Stimulated activated effector memory CD8-positive, alpha-beta T cell treated with anti-CD3 and anti-CD28 coated beads, Interleukin-12 subunit alpha, Interleukin-12 subunit beta, amount 100 ng/mL, for 72 hours (primary cell): ENCODE results near the gene ZBTB5.
A peak's percentile ranks its signal among the peaks of the same experiment; 100 is the strongest.

Experiments used
- ATAC-seq: fragments of 150-1000 bp; cut with Tn5 transposase; 2 replicates; pipeline ENCODE4 v1.10.0; 2021
- DNase-seq, 2 donors: peaks; one replicate each; pipeline ENCODE4 v3.0.0; 2021 to 2022; ENCODE audit warnings: low spot score in 2 of 2
- H3K27ac Mint-ChIP-seq: one replicate; pipeline ENCODE4 v1.8.0; 2022; ENCODE audit warnings: mild to moderate bottlenecking, mixed read lengths
- H3K36me3 Mint-ChIP-seq: one replicate; pipeline ENCODE4 v1.8.0; 2022; ENCODE audit warnings: mild to moderate bottlenecking, mixed read lengths
- H3K4me1 Mint-ChIP-seq: one replicate; pipeline ENCODE4 v1.8.0; 2022; ENCODE audit warnings: mixed read lengths
- H3K4me3 Mint-ChIP-seq: one replicate; pipeline ENCODE4 v1.8.0; 2022; ENCODE audit warnings: mild to moderate bottlenecking, mixed read lengths
- H3K9me3 Mint-ChIP-seq: one replicate; pipeline ENCODE4 v1.8.0; 2022; ENCODE audit warnings: mixed read lengths

Gene ZBTB5

DNA sequence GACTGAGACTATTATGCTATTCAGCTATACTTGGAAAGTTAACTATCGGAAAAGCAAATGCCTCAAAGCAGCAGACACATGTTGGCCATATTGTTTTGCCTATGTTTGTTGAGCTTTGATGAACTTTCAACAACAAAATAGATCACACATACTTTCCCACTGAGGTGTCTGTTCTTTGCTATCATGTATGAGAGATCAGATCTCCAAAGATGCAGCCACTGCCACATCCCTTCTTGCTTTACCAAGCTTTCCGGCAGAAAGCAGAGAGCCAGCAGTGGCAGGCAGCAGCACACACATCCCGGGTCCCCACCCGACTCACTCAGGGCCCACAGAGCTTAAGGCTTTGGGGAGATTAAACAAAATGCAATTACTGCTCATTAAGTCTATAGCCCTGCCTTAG lies 18.8 kb downstream of the ZBTB5 start:
- Mint-ChIP-seq H3K4me3 (no peak overlapping the region), H3K9me3 (no peaks in the 10 kb centered on the region), H3K4me1 (peaks cover 18% of the 10 kb centered on the region), H3K27ac (no peak overlapping the region), H3K36me3 (peaks cover 50% of the 10 kb centered on the region)
- ATAC-seq = no peak
- no peak for DNase-seq

DNA sequence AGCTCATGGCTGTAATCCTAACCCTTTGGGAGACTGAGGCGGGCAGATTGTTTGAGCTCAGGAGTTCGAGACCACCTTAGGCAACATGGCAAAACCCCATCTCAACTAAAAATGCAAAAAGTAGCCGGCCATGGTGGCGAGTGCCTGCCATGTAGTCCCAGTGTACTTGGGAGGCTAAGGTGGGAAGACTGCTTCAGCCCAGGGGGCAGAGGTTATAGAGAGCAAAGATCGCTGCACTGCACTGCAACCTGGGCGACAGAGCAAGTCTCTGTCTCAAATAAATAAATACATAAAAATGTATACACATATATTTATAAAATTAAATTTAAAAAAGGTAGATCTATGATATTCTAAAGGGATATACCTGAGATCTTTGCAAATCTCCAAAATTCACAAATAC lies 19.4 kb downstream of the ZBTB5 start:
- Mint-ChIP-seq H3K36me3 (peaks cover 50% of the 10 kb centered on the region), H3K27ac (peak overlapping the region; percentile 56), H3K4me3 (no peak overlapping the region), H3K9me3 (no peaks in the 10 kb centered on the region), H3K4me1 (peaks cover 18% of the 10 kb centered on the region)
- DNase-seq (no peak), ATAC-seq (no peak)

DNA sequence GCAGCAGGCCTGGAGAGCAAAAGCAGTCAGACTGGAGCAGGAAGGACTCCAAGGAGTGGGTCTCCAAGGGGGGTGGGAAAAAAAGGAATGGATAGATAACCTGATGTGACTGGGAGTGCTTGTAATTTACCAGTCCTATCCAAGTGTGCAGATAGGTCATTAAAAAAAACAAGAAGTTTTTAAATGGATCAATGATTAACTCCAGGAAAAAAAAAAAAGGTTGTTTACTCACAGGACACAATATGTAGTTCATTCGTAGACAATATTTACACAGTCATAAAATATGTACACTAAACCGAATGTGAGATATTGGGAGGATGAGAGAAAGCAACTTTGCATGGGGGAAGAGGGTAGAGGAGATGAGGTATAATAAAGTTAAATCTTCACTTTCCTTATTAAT lies 20.4 kb downstream of the ZBTB5 start:
- H3K4me1 Mint-ChIP-seq = peaks cover 18% of the 10 kb centered on the region
- DNase-seq (no peak), ATAC-seq (no peak)
- H3K36me3 Mint-ChIP-seq = peaks cover 49% of the 10 kb centered on the region
- H3K9me3 Mint-ChIP-seq = no peaks in the 10 kb centered on the region
- no peak overlapping the region for H3K4me3 Mint-ChIP-seq
- no peak overlapping the region for H3K27ac Mint-ChIP-seq

DNA sequence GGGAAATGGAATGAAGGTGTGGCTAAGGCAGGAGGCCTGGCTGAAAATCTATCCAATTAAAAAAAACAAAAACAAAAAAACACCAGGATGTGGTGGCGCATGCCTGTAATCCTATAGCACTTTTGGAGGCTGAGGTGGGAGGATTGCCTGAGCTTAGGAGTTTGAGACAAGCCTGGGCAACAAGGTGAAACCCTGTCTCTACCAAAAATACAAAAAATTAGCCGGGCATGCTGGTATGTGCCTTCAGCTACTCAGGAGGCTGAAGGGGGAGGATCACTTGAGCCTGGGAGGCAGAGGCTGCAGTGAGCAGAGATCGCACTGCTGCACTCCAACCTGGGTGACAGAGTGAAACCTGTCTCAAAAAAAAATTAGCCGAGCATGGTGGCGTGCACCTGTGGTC lies 21.7 kb downstream of the ZBTB5 start:
- H3K36me3 Mint-ChIP-seq = peaks cover 51% of the 10 kb centered on the region
- DNase-seq (no peak), ATAC-seq (no peak)
- H3K4me1 Mint-ChIP-seq = peaks cover 18% of the 10 kb centered on the region
- no peak overlapping the region for H3K27ac Mint-ChIP-seq
- no peaks in the 10 kb centered on the region for H3K9me3 Mint-ChIP-seq
- H3K4me3 Mint-ChIP-seq = no peak overlapping the region

DNA sequence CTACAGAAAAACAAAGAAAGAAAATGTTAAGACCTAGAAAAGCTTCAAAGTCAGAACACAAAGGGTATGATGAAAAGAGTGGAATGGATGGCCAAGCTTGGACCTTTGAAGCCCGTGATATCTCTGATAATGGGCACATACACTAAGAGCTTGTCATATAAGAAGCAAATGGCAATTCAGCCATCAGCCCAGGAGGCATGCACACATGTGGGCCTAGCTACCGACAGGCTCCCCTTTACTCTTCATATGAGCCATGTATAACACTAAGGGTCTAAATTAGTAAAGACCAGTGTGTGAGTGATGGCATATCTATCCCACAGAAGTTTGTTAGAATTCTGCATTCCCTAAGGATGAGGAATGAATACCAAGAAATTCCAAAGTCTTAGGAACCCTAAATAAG lies 22.7 kb downstream of the ZBTB5 start:
- Mint-ChIP-seq H3K27ac (no peak overlapping the region), H3K4me1 (peaks cover 18% of the 10 kb centered on the region), H3K4me3 (no peak overlapping the region), H3K36me3 (peaks cover 51% of the 10 kb centered on the region), H3K9me3 (no peaks in the 10 kb centered on the region)
- no peak for ATAC-seq
- no peak for DNase-seq

DNA sequence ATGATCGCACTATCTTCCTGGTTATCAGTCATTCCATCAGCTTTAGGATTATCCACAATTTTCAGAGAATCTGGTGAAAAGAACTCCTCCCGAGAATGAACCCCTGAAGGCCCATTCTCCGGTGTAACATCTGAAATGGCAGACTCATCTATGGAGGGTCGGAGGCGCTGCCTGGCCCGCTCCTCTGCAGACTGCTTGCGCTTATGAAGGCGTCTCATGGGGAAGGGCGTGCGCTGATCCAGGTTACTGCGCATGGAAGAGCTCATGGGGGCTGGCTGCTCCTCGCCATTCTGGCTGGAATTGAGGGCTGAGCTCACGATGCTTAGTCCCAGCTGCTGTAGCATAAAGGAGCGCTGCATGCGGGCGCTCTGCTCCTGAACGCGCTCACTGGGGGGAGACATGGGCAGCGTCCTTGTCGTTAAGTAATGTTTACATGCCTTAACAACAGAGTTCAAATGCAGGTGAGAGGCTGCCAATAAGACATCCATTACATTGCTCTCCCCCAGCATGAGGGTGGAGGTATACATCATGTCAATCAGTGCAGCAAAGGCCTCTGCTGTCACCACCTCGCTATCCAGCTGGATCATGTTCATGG lies 23.4 kb downstream of the ZBTB5 start:
- DNase-seq (no peak), ATAC-seq (no peak)
- Mint-ChIP-seq H3K36me3 (peaks cover 58% of the 10 kb centered on the region), H3K4me1 (peaks cover 15% of the 10 kb centered on the region), H3K9me3 (no peaks in the 10 kb centered on the region), H3K27ac (peak overlapping the region; percentile 11), H3K4me3 (no peak overlapping the region)

DNA sequence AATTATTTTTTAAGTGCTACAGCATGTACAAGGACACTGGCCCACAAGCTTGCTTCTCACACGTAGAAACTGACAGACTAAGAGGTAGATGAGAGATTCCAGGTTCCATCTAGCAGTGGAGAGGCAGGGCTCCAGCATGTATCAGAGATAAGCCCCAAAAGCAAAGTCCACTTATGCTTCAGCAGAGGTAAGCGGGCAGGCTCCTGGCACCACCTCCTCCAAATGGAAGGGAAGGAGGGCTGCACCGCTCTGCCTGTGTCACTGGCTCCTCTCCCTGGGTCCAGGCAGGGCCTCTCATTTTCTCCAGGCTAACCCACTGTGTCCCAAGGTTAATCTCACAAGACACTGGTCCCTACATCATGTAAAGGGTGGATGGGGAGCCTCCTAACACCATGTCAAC lies 26.9 kb downstream of the ZBTB5 start:
- Mint-ChIP-seq H3K36me3 (peaks cover 83% of the 10 kb centered on the region), H3K9me3 (no peaks in the 10 kb centered on the region), H3K4me3 (no peak overlapping the region), H3K27ac (no peak overlapping the region), H3K4me1 (no peaks in the 10 kb centered on the region)
- ATAC-seq (no peak), DNase-seq (no peak)

DNA sequence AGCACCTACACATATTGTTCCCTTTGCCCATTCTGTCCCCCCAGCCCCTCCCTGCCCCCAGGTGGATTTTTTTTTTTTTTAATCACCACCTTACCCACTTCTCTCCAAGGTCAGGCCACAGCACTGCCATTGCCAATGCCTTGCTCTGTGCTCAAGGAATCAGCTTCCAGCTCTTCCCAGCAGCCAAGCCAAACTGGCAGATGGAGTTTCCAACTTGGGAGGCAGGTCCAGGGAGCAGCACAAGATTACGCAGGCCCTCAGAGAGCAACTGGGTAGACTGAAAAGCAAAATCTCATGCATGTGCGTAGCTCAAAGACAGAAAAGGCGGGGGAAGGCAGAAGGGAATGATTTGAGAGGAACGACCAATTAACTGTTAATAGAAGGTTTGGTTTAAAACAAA lies 27.6 kb downstream of the ZBTB5 start:
- Mint-ChIP-seq H3K36me3 (peaks cover 88% of the 10 kb centered on the region), H3K9me3 (no peaks in the 10 kb centered on the region), H3K4me3 (no peak overlapping the region), H3K27ac (no peak overlapping the region), H3K4me1 (peaks cover 4% of the 10 kb centered on the region)
- ATAC-seq (no peak), DNase-seq (no peak)

DNA sequence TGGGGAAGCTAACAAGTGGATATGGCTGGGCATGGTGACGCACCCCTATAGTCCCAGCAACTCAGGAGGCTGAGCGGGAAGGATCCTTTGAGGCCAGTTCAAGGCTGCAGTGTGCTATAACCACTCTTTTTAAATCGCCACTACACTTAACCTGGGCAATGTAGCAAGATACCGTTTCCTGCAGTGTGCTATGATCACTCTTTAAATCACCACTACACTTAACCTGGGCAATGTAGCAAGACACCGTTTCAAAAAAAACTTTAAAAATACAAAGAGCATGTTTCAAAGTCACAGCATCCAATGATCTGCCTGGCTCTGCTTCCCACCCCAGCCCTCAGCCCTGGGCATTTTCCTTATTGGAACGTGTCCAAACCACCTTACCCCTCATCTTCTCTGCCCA lies 28.2 kb downstream of the ZBTB5 start:
- Mint-ChIP-seq H3K4me1 (peaks cover 4% of the 10 kb centered on the region), H3K4me3 (no peak overlapping the region), H3K27ac (no peak overlapping the region), H3K9me3 (no peaks in the 10 kb centered on the region), H3K36me3 (peaks cover 87% of the 10 kb centered on the region)
- no peak for DNase-seq
- ATAC-seq = no peak

DNA sequence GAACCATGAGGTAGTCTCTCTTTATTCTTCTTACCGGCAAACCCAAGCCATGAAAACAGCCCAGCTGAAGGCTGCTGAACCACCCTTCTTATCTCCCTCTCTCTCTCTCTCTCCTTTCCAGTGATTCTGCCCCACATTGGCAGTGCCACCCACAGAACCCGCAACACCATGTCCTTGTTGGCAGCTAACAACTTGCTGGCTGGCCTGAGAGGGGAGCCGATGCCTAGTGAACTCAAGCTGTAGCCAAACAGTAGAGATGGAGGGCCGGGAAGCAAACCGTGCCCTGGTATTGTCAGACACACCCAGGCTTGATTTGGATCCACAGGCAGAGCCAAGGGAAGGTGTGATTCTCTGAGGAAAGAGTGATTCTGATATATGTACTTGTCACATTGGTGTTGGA lies 28.7 kb downstream of the ZBTB5 start:
- ATAC-seq = no peak
- Mint-ChIP-seq H3K4me1 (peaks cover 4% of the 10 kb centered on the region), H3K9me3 (no peaks in the 10 kb centered on the region), H3K27ac (no peak overlapping the region), H3K4me3 (no peak overlapping the region), H3K36me3 (peaks cover 87% of the 10 kb centered on the region)
- no peak for DNase-seq

DNA sequence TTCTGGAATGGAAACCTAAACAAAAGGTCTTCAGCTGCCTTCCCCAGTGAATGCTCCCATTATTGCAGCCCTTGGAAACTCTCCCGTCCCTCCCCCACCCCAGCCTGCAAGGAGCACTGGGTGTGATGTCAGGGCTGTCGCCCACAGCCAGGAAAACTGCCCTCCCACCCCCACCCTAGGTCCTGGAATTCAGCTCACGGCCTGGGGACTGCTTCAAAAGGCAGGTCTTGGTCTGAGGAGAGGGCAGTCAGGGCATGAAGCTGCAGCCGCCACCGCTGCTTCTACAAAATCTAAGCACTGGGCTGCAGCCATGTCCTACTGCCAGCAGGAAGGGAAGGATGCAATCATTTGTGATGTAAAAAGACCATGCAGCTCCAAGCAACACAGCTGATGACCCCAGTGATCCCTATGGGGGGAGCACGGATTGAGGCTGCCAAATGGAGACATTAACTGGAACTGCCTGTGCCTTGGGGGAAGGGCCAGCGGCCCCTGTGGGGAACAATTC lies 31.3 kb downstream of the ZBTB5 start:
- no peak overlapping the region for H3K27ac Mint-ChIP-seq
- peaks cover 4% of the 10 kb centered on the region for H3K4me1 Mint-ChIP-seq
- H3K9me3 Mint-ChIP-seq = no peaks in the 10 kb centered on the region
- H3K4me3 Mint-ChIP-seq = no peak overlapping the region
- H3K36me3 Mint-ChIP-seq = peaks cover 64% of the 10 kb centered on the region
- ATAC-seq (no peak), DNase-seq (no peak)

DNA sequence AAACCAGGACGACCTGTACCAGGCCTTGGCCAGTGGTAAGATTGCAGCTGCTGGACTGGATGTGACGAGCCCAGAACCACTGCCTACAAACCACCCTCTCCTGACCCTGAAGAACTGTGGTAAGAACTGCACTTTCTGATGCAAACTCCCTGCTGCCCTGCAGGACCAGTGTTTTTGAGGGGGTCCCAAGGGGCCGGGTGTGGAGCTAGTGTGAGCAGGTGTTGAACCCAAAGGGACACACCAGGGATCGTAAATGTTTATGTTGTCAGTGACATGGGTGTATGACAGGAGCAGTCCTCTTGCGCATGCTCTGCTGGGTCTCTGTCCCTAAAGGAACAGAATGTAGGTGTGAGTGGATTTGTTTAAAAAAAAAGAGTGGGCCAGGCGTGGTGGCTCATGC lies 33.2 kb downstream of the ZBTB5 start:
- peak overlapping the region; percentile 40 for H3K27ac Mint-ChIP-seq
- no peaks in the 10 kb centered on the region for H3K9me3 Mint-ChIP-seq
- no peak for DNase-seq
- no peak overlapping the region for H3K4me3 Mint-ChIP-seq
- ATAC-seq = no peak
- H3K36me3 Mint-ChIP-seq = peaks cover 64% of the 10 kb centered on the region
- H3K4me1 Mint-ChIP-seq = peaks cover 4% of the 10 kb centered on the region

DNA sequence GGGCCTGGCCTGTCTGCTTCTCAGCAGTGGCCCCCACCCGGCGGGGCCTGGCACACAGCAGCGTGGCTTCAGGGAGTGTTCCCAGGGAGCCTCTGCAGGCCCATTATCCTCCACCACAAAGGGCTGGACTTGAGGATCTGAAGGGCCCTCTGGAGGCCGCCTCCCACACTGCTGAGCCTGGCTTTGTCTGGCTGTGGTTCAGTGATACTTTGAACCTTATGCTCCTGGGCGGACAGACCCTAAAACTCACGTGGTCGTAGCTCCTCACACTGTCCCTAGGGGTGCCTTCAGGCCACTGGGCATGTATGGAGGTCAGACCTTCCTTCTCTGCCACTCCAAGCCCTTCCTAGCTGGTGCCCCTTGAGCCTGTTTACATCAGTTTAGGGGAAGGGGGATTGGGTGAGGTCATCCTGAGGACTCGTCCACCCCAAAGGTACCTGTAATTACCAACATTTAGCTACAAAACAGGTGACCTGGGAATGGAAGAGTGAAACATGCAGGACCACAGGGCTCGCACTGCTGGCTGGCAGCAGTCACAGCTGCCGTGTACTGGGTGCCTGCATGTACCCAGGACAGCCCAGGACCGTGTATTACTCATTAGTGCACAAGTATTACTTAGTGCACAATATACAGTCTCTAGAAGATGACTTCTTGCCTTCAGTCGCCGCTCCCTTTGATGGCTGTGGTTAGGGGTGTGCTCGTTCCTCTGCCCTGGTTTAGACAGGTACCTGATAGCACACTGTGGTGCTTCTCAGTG lies 34.2 kb downstream of the ZBTB5 start:
- H3K4me3 Mint-ChIP-seq = no peak overlapping the region
- H3K27ac Mint-ChIP-seq = peak overlapping the region; percentile 40
- peaks cover 4% of the 10 kb centered on the region for H3K4me1 Mint-ChIP-seq
- H3K36me3 Mint-ChIP-seq = peaks cover 64% of the 10 kb centered on the region
- DNase-seq (no peak), ATAC-seq (no peak)
- no peaks in the 10 kb centered on the region for H3K9me3 Mint-ChIP-seq

DNA sequence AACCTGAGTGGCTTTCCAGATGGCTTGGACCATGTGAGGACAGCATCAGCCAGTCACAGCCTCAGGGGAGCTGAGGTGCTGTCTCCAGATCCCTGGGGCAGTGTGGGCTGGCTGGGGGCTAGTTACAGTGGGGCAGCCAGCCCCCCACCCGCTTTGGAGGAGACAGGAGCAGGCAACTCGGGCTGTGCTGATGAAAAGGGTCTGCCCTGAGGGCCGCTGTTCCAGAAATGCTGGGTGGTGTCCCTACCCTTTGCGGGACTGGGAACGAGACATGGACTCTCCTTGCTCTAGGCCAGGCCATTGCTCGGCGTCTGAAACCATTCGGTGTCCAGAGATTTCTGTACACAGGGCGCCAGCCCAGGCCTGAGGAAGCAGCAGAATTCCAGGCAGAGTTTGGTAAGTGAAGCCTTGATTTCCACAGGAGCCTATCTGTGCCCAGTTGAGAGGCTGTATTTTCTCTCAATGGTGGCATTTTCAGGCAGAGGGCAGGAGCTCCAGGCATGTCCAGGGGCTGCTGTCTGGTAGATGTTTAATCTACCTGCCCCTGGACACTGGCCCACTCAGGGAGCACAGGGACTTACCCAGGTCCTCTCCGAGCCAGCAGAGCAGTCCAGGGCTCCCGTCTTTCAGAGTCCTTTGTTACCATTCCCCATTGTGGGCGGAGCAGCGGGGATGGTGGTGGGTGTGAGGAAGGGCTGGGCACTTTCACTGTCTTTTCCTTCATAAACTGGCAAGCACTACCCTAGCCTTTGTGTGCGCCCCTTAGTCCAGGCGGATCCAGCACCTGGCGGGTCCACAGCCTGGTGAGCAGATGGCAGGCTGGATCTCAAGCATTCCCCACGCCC lies 35.6 kb downstream of the ZBTB5 start:
- no peak for ATAC-seq

DNA sequence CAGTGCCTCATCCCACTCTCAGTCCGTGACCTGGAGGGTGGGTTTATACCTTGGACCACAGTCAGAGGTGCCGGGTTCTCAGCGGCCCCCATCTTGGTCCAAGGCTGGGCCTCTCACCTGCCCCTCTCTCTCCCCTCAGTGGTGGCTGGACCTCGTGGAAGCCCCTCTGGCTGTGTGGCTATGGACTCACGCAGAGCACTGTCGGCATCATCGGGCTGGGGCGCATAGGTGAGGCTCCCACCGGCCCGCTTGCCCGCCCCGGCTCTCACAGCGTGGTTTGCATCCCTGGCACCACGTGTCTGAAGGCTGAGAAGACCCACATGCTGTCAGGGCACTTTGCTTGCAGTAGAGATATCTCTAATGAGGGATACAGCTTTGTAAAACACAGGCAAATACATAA lies 36.9 kb downstream of the ZBTB5 start:
- peaks cover 53% of the 10 kb centered on the region for H3K36me3 Mint-ChIP-seq
- no peaks in the 10 kb centered on the region for H3K9me3 Mint-ChIP-seq
- ATAC-seq (no peak), DNase-seq (no peak)
- peaks cover 13% of the 10 kb centered on the region for H3K4me1 Mint-ChIP-seq
- no peak overlapping the region for H3K4me3 Mint-ChIP-seq
- peak overlapping the region; percentile 17 for H3K27ac Mint-ChIP-seq

More for the DNA sequence above, 35.6 kb downstream of the ZBTB5 start:
- no peak overlapping the region for H3K27ac Mint-ChIP-seq
- H3K4me1 Mint-ChIP-seq = peaks cover 4% of the 10 kb centered on the region
- DNase-seq = no peak
- no peaks in the 10 kb centered on the region for H3K9me3 Mint-ChIP-seq
- peaks cover 57% of the 10 kb centered on the region for H3K36me3 Mint-ChIP-seq
- no peak overlapping the region for H3K4me3 Mint-ChIP-seq
